Measurements from ENCODE around the gene HLA-DOA.
A peak's percentile ranks its signal among the peaks of the same experiment; 100 is the strongest.

HLA-DOA gene

GRCh38 chr6:33008944-33009861 lies at the start of gene HLA-DOA:
Gene HLA-DOA (minus strand): TSS chr6:33009591.
- peak; percentile 5 for DNase-seq (ENCODE audit: low spot score)

- DNase-seq (ENCODE audit: low spot score) = no peak
These were observed 48.1 kb upstream of the HLA-DOA start for GRCh38 chr6:33057222-33058150.

- DNase-seq (ENCODE audit: low spot score) = no peak
These were observed 43.8 kb upstream of the HLA-DOA start for GRCh38 chr6:33053230-33053629.

- no peak for DNase-seq (ENCODE audit: low spot score)
These were observed 43.2 kb upstream of the HLA-DOA start for GRCh38 chr6:33052627-33053026.

- DNase-seq (ENCODE audit: low spot score) = no peak
These were observed 40.8 kb upstream of the HLA-DOA start for GRCh38 chr6:33050014-33050810.

- no peak for DNase-seq (ENCODE audit: low spot score)
These were observed 40.1 kb upstream of the HLA-DOA start for GRCh38 chr6:33049323-33050013.

- no peak for DNase-seq (ENCODE audit: low spot score)
These were observed 30.8 kb upstream of the HLA-DOA start for GRCh38 chr6:33040157-33040556.

GRCh38 chr6:33036535-33036934 lies 27.1 kb upstream of the HLA-DOA start:
- no peak for DNase-seq (ENCODE audit: low spot score)

- no peak for DNase-seq (ENCODE audit: low spot score)
These were observed 25.2 kb upstream of the HLA-DOA start for GRCh38 chr6:33034554-33034953.

GRCh38 chr6:33030245-33030644 lies 20.9 kb upstream of the HLA-DOA start:
- DNase-seq (ENCODE audit: low spot score) = no peak

GRCh38 chr6:33029328-33030184 lies 20.2 kb upstream of the HLA-DOA start:
- no peak for DNase-seq (ENCODE audit: low spot score)

- no peak for DNase-seq (ENCODE audit: low spot score)
These were observed 18.9 kb upstream of the HLA-DOA start for GRCh38 chr6:33028220-33028849.

GRCh38 chr6:33024521-33024920 lies 15.1 kb upstream of the HLA-DOA start:
- no peak for DNase-seq (ENCODE audit: low spot score)

- DNase-seq (ENCODE audit: low spot score) = no peak
These were observed 14.1 kb upstream of the HLA-DOA start for GRCh38 chr6:33023536-33023935.

GRCh38 chr6:33021917-33022316 lies 12.5 kb upstream of the HLA-DOA start:
- no peak for DNase-seq (ENCODE audit: low spot score)

GRCh38 chr6:33019372-33019771 lies 10.0 kb upstream of the HLA-DOA start:
- DNase-seq (ENCODE audit: low spot score) = no peak

- no peak for DNase-seq (ENCODE audit: low spot score)
These were observed 9.5 kb upstream of the HLA-DOA start for GRCh38 chr6:33018904-33019303.

GRCh38 chr6:33018418-33018817 lies 9.0 kb upstream of the HLA-DOA start:
- no peak for DNase-seq (ENCODE audit: low spot score)

GRCh38 chr6:33017694-33018353 lies 8.4 kb upstream of the HLA-DOA start:
- DNase-seq (ENCODE audit: low spot score) = no peak

Measured in RKO (cell line).